Natural killer cell treated with Interleukin-12 subunit alpha and Interleukin-12 subunit beta and Interleukin-15 and Interleukin-18, amount 100 ng/mL, for 72 hours (primary cell): ENCODE data around the gene ATF5. TPM values are rescaled to one million over a fixed set of nuclear protein-coding genes. Genes with fewer than 3 reads are reported as not detected.
A peak's percentile ranks its signal among the peaks of the same experiment; 100 is the strongest.

Experiments
- ATAC-seq, 2 donors: fragments of 150-1000 bp; cut with Tn5 transposase in 1 of 2; sonication (Bioruptor Pico), chemical (Tn5 transposase) in 1 of 2; 2 replicates each; pipeline ENCODE4 v1.10.0; 2021
- DNase-seq: peaks from one replicate; pipeline ENCODE4 v3.0.0; 2022; ENCODE audit warnings: low spot score
- H3K27ac Mint-ChIP-seq, 2 donors: 1 replicate in 1 of 2; 2 replicates in 1 of 2; pipeline ENCODE4 v1.8.0; 2022; ENCODE audit warnings: mixed read lengths in 2 of 2, mild to moderate bottlenecking in 1 of 2, moderate library complexity in 1 of 2
- H3K27me3 Mint-ChIP-seq, 2 donors: 1 replicate in 1 of 2; 2 replicates in 1 of 2; pipeline ENCODE4 v1.8.0; 2022; ENCODE audit warnings: mixed read lengths in 2 of 2
- H3K36me3 Mint-ChIP-seq: one replicate; pipeline ENCODE4 v1.8.0; 2022; ENCODE audit warnings: mixed read lengths
- H3K4me1 Mint-ChIP-seq, 2 donors: 1 replicate in 1 of 2; 2 replicates in 1 of 2; pipeline ENCODE4 v1.8.0; 2022; ENCODE audit warnings: low read depth in 2 of 2, mixed read lengths in 2 of 2, mild to moderate bottlenecking in 1 of 2
- H3K4me3 Mint-ChIP-seq: one replicate; pipeline ENCODE4 v1.8.0; 2022; ENCODE audit warnings: mixed read lengths
- H3K9me3 Mint-ChIP-seq: 2 replicates; pipeline ENCODE4 v1.8.0; 2022; ENCODE audit warnings: mixed read lengths
- total RNA-seq, 2 donors: library from RNA; stranded (reverse); gene quantifications; one replicate each; pipeline ENCODE4 v1.2.3, GENCODE V29; 2022

Gene ATF5
- total RNA-seq, 2 donors from 2014 or later, result 12.1 to 12.4 TPM

GRCh38 chr19:49889038-49889686 is 39.8 kb upstream of the ATF5 start:
- peaks cover 14 to 15% of the 10 kb centered on the region in 2 donors for H3K4me1 Mint-ChIP-seq
- H3K27ac Mint-ChIP-seq, result no peak overlapping the region
- ATAC-seq (no peak), DNase-seq (no peak)
- H3K27me3 Mint-ChIP-seq, result peaks cover 0 to 2% of the 10 kb centered on the region in 2 donors
- H3K4me3 Mint-ChIP-seq, result no peak overlapping the region
- H3K36me3 Mint-ChIP-seq, result no peaks in the 10 kb centered on the region
- H3K9me3 Mint-ChIP-seq, result no peaks in the 10 kb centered on the region

- peak; percentile 70 to 83 for ATAC-seq
- Mint-ChIP-seq H3K27me3 (peaks cover 0 to 2% of the 10 kb centered on the region in 2 donors), H3K27ac (no peak overlapping the region)
Observed at GRCh38 chr19:49889687-49890348, 39.2 kb upstream of the ATF5 start.

GRCh38 chr19:49890349-49891311 is 38.4 kb upstream of the ATF5 start:
- peak overlapping the region; percentile 62 for H3K4me3 Mint-ChIP-seq
- no peaks in the 10 kb centered on the region for H3K36me3 Mint-ChIP-seq
- H3K9me3 Mint-ChIP-seq, result no peaks in the 10 kb centered on the region
- ATAC-seq, result peak; percentile 64 to 80
- H3K4me1 Mint-ChIP-seq, result peaks cover 14 to 24% of the 10 kb centered on the region in 2 donors
- peaks cover 0 to 2% of the 10 kb centered on the region in 2 donors for H3K27me3 Mint-ChIP-seq
- no peak for DNase-seq
- no peak overlapping the region for H3K27ac Mint-ChIP-seq

More at GRCh38 chr19:49889687-49890348, 39.2 kb upstream of the ATF5 start:
- H3K4me3 Mint-ChIP-seq, result peak overlapping the region; percentile 62
- no peak for DNase-seq
- H3K36me3 Mint-ChIP-seq, result no peaks in the 10 kb centered on the region
- H3K4me1 Mint-ChIP-seq, result peaks cover 14 to 21% of the 10 kb centered on the region in 2 donors
- H3K9me3 Mint-ChIP-seq, result no peaks in the 10 kb centered on the region

- peaks cover 20 to 31% of the 10 kb centered on the region in 2 donors for H3K4me1 Mint-ChIP-seq
- DNase-seq (no peak), ATAC-seq (no peak)
- H3K9me3 Mint-ChIP-seq, result no peaks in the 10 kb centered on the region
- no peak overlapping the region for H3K27ac Mint-ChIP-seq
- no peak overlapping the region for H3K4me3 Mint-ChIP-seq
- H3K36me3 Mint-ChIP-seq, result no peaks in the 10 kb centered on the region
- peaks cover 0 to 2% of the 10 kb centered on the region in 2 donors for H3K27me3 Mint-ChIP-seq
Observed at GRCh38 chr19:49891393-49891792, 37.6 kb upstream of the ATF5 start.

GRCh38 chr19:49892716-49893115 is 36.3 kb upstream of the ATF5 start:
- no peak for ATAC-seq
- H3K4me1 Mint-ChIP-seq, result peaks cover 33 to 44% of the 10 kb centered on the region in 2 donors
- H3K36me3 Mint-ChIP-seq, result no peaks in the 10 kb centered on the region
- peak overlapping the region; percentile 20 for H3K4me3 Mint-ChIP-seq
- peak overlapping the region; percentile 15 for H3K27ac Mint-ChIP-seq
- H3K9me3 Mint-ChIP-seq, result no peaks in the 10 kb centered on the region
- DNase-seq, result no peak
- H3K27me3 Mint-ChIP-seq, result peaks cover 0 to 2% of the 10 kb centered on the region in 2 donors

- Mint-ChIP-seq H3K27me3 (peaks cover 0 to 2% of the 10 kb centered on the region in 2 donors), H3K9me3 (no peaks in the 10 kb centered on the region), H3K36me3 (no peaks in the 10 kb centered on the region), H3K4me3 (peak overlapping the region; percentile 58), H3K27ac (peak overlapping the region in 1 of 2 donors; percentile 89), H3K4me1 (peaks cover 36 to 47% of the 10 kb centered on the region in 2 donors)
- no peak for DNase-seq
- no peak for ATAC-seq
Observed at GRCh38 chr19:49894011-49894664, 34.9 kb upstream of the ATF5 start.

GRCh38 chr19:49894879-49895565 is 34.0 kb upstream of the ATF5 start:
- H3K4me1 Mint-ChIP-seq, result peaks cover 36 to 47% of the 10 kb centered on the region in 2 donors
- ATAC-seq, result peak; percentile 26 to 69

GRCh38 chr19:49895566-49896297 is 33.3 kb upstream of the ATF5 start:
- Mint-ChIP-seq H3K36me3 (no peaks in the 10 kb centered on the region), H3K27ac (peak overlapping the region; percentile 80 to 89), H3K4me1 (peaks cover 36 to 46% of the 10 kb centered on the region in 2 donors), H3K27me3 (peaks cover 0 to 2% of the 10 kb centered on the region in 2 donors), H3K9me3 (no peaks in the 10 kb centered on the region), H3K4me3 (peak overlapping the region; percentile 91)
- ATAC-seq (no peak), DNase-seq (no peak)

More at GRCh38 chr19:49894879-49895565, 34.0 kb upstream of the ATF5 start:
- Mint-ChIP-seq H3K9me3 (no peaks in the 10 kb centered on the region), H3K27me3 (peaks cover 0 to 2% of the 10 kb centered on the region in 2 donors), H3K4me3 (peak overlapping the region; percentile 58), H3K36me3 (no peaks in the 10 kb centered on the region), H3K27ac (peak overlapping the region in 1 of 2 donors; percentile 89)
- no peak for DNase-seq

GRCh38 chr19:49896863-49897621 is 32.0 kb upstream of the ATF5 start, which contains the start of gene IL4I1:
IL4I1 (minus strand) TSS chr19:49896887; CDS start chr19:49896160, 727 bp downstream.
- H3K9me3 Mint-ChIP-seq, result no peaks in the 10 kb centered on the region
- H3K27ac Mint-ChIP-seq, result peak within 1 kb of the TSS; percentile 80 to 89
- H3K36me3 Mint-ChIP-seq, result no peaks in the 10 kb centered on the region
- H3K4me1 Mint-ChIP-seq, result peaks cover 36 to 42% of the 10 kb centered on the region in 2 donors
- ATAC-seq (peak; percentile 43 to 57), DNase-seq (no peak)
- peak within 1 kb of the TSS; percentile 91 for H3K4me3 Mint-ChIP-seq
- H3K27me3 Mint-ChIP-seq, result peaks cover 0 to 2% of the 10 kb centered on the region in 2 donors

GRCh38 chr19:49904136-49904535 is 24.9 kb upstream of the ATF5 start:
- Mint-ChIP-seq H3K9me3 (no peaks in the 10 kb centered on the region), H3K4me1 (peaks cover 5% of the 10 kb centered on the region in 2 donors), H3K27me3 (no peaks in the 10 kb centered on the region), H3K4me3 (no peak overlapping the region), H3K36me3 (no peaks in the 10 kb centered on the region), H3K27ac (no peak overlapping the region)
- no peak for ATAC-seq
- no peak for DNase-seq

GRCh38 chr19:49906879-49907564 is 22.0 kb upstream of the ATF5 start:
- Mint-ChIP-seq H3K4me3 (no peak overlapping the region), H3K27ac (no peak overlapping the region), H3K9me3 (no peaks in the 10 kb centered on the region), H3K36me3 (no peaks in the 10 kb centered on the region), H3K4me1 (peaks cover 11 to 17% of the 10 kb centered on the region in 2 donors), H3K27me3 (no peaks in the 10 kb centered on the region)
- ATAC-seq (no peak), DNase-seq (no peak)
